ENCODE results near the gene DCAF12.
A peak's percentile ranks its signal among the peaks of the same experiment; 100 is the strongest.

The DCAF12 gene

GRCh38 chr9:34124926-34125325 is 1.6 kb downstream of the DCAF12 start:
- Histone ChIP-seq H3K27me3 (replicated peaks; ENCODE audit: insufficient read depth, low read length) (no peaks in the 10 kb centered on the region), H3K79me2 (ENCODE audit: low read length) (peaks cover 64% of the 10 kb centered on the region), H3K9me3 (replicated peaks; ENCODE audit: insufficient read depth, low read length) (no peaks in the 10 kb centered on the region), H2AFZ (ENCODE audit: low read length) (no peak overlapping the region), H3K36me3 (replicated peaks; ENCODE audit: insufficient read depth, low read length) (0 out of 2 replicates have a peak, but pooled peaks cover 4% of the 10 kb centered on the region), H3K4me3 (ENCODE audit: low read length) (peak overlapping the region; percentile 86), H3K4me2 (ENCODE audit: low read depth, low read length) (peak overlapping the region; percentile 82), H4K20me1 (ENCODE audit: insufficient read depth, low read length) (no peaks in the 10 kb centered on the region), H3K27ac (ENCODE audit: low read length) (peak overlapping the region; percentile 79; the same call in 1 of the 2 replicates), H3K9ac (ENCODE audit: low read length) (peak overlapping the region; percentile 82; the same call in 1 of the 2 replicates), H3K4me1 (ENCODE audit: low read length) (peaks cover 24% of the 10 kb centered on the region), H3F3A (ENCODE audit: insufficient read depth, low read length) (peaks cover 26% of the 10 kb centered on the region), H3K9me2 (replicated peaks; ENCODE audit: insufficient read depth, low read length) (no peaks in the 10 kb centered on the region)
- DNase-seq = no peak
- TF ChIP-seq EZH2 (optimal IDR thresholded peaks at IDR 0.05; ENCODE audit: low read depth, low read length) (no peak), EZH2phosphoT487 (IDR thresholded peaks at IDR 0.05; ENCODE audit: low read length) (no peak), CTCF (IDR thresholded peaks at IDR 0.05; ENCODE audit: low read length) (no peak)

GRCh38 chr9:34124099-34124498 is 2.4 kb downstream of the DCAF12 start:
- Histone ChIP-seq H2AFZ (ENCODE audit: low read length) (no peak overlapping the region), H3K9ac (ENCODE audit: low read length) (no peak overlapping the region; the same call in 1 of the 2 replicates), H3K27me3 (replicated peaks; ENCODE audit: insufficient read depth, low read length) (no peaks in the 10 kb centered on the region), H3K9me3 (replicated peaks; ENCODE audit: insufficient read depth, low read length) (no peaks in the 10 kb centered on the region), H3K4me2 (ENCODE audit: low read depth, low read length) (peak overlapping the region; percentile 82), H3K36me3 (replicated peaks; ENCODE audit: insufficient read depth, low read length) (0 out of 2 replicates have a peak, but pooled peaks cover 4% of the 10 kb centered on the region), H3K4me3 (ENCODE audit: low read length) (peak overlapping the region; percentile 86), H3F3A (ENCODE audit: insufficient read depth, low read length) (peaks cover 26% of the 10 kb centered on the region), H3K9me2 (replicated peaks; ENCODE audit: insufficient read depth, low read length) (no peaks in the 10 kb centered on the region), H3K4me1 (ENCODE audit: low read length) (peaks cover 24% of the 10 kb centered on the region), H3K27ac (ENCODE audit: low read length) (peak overlapping the region; percentile 79; the same call in 1 of the 2 replicates), H3K79me2 (ENCODE audit: low read length) (peaks cover 72% of the 10 kb centered on the region), H4K20me1 (ENCODE audit: insufficient read depth, low read length) (no peaks in the 10 kb centered on the region)
- DNase-seq = no peak
- TF ChIP-seq EZH2 (optimal IDR thresholded peaks at IDR 0.05; ENCODE audit: low read depth, low read length) (no peak), CTCF (IDR thresholded peaks at IDR 0.05; ENCODE audit: low read length) (no peak), EZH2phosphoT487 (IDR thresholded peaks at IDR 0.05; ENCODE audit: low read length) (no peak)

- TF ChIP-seq CTCF (IDR thresholded peaks at IDR 0.05; ENCODE audit: low read length) (no peak), EZH2phosphoT487 (IDR thresholded peaks at IDR 0.05; ENCODE audit: low read length) (no peak), EZH2 (optimal IDR thresholded peaks at IDR 0.05; ENCODE audit: low read depth, low read length) (no peak)
- no peaks in the 10 kb centered on the region for H3K9me3 ChIP-seq (replicated peaks; ENCODE audit: insufficient read depth, low read length)
- H3K36me3 ChIP-seq (replicated peaks; ENCODE audit: insufficient read depth, low read length) = 0 out of 2 replicates have a peak, but pooled peaks cover 4% of the 10 kb centered on the region
- peak; percentile 45 for DNase-seq
- H3K4me2 ChIP-seq (ENCODE audit: low read depth, low read length) = peak overlapping the region; percentile 82
- H4K20me1 ChIP-seq (ENCODE audit: insufficient read depth, low read length) = no peaks in the 10 kb centered on the region
- no peaks in the 10 kb centered on the region for H3K9me2 ChIP-seq (replicated peaks; ENCODE audit: insufficient read depth, low read length)
- H3F3A ChIP-seq (ENCODE audit: insufficient read depth, low read length) = peaks cover 26% of the 10 kb centered on the region
- H2AFZ ChIP-seq (ENCODE audit: low read length) = no peak overlapping the region
- H3K4me1 ChIP-seq (ENCODE audit: low read length) = peaks cover 24% of the 10 kb centered on the region
- no peaks in the 10 kb centered on the region for H3K27me3 ChIP-seq (replicated peaks; ENCODE audit: insufficient read depth, low read length)
- H3K9ac ChIP-seq (ENCODE audit: low read length) = no peak overlapping the region; the same call in 1 of the 2 replicates
- H3K27ac ChIP-seq (ENCODE audit: low read length) = peak overlapping the region; percentile 79; the same call in 1 of the 2 replicates
- H3K79me2 ChIP-seq (ENCODE audit: low read length) = peaks cover 76% of the 10 kb centered on the region
- peak overlapping the region; percentile 86 for H3K4me3 ChIP-seq (ENCODE audit: low read length)
Measured at GRCh38 chr9:34123682-34124081, 2.8 kb downstream of the DCAF12 start.

All from MM.1S (cell line).